HG03060 (cell line): ENCODE results near the gene JAKMIP1.

Experiments
- ATAC-seq: cut with Tn5 transposase; IDR thresholded peaks from one replicate; pipeline ENCODE4 v1.9.1; 2021; ENCODE audit warnings: low read depth, moderate number of reproducible peaks; ENCODE audit not compliant: unreplicated experiment

Gene JAKMIP1

GRCh38 chr4:6200011-6200921, at the start of gene JAKMIP1:
TSS of gene JAKMIP1 (minus strand) at chr4:6200549. CDS start at chr4:6112850, 87,699 bp downstream.
- peak; percentile 43 for ATAC-seq

- no peak for ATAC-seq
These were observed 48.0 kb upstream of the JAKMIP1 start for GRCh38 chr4:6248394-6248793.

- ATAC-seq = no peak
These were observed 45.9 kb upstream of the JAKMIP1 start for GRCh38 chr4:6246170-6246634.

GRCh38 chr4:6245246-6246169, 45.2 kb upstream of the JAKMIP1 start:
- ATAC-seq = no peak

GRCh38 chr4:6242271-6243029, 42.1 kb upstream of the JAKMIP1 start:
- no peak for ATAC-seq

- ATAC-seq = no peak
These were observed 40.9 kb upstream of the JAKMIP1 start for GRCh38 chr4:6241062-6241845.

GRCh38 chr4:6239968-6240367, 39.6 kb upstream of the JAKMIP1 start:
- no peak for ATAC-seq

- ATAC-seq = no peak
These were observed 39.1 kb upstream of the JAKMIP1 start for GRCh38 chr4:6239486-6239885.

GRCh38 chr4:6236816-6237390, 36.6 kb upstream of the JAKMIP1 start:
- ATAC-seq = no peak

- no peak for ATAC-seq
These were observed 35.7 kb upstream of the JAKMIP1 start for GRCh38 chr4:6235901-6236640.

- ATAC-seq = no peak
These were observed 34.7 kb upstream of the JAKMIP1 start for GRCh38 chr4:6235012-6235411.

GRCh38 chr4:6233929-6234328, 33.6 kb upstream of the JAKMIP1 start:
- no peak for ATAC-seq

- no peak for ATAC-seq
These were observed 32.8 kb upstream of the JAKMIP1 start for GRCh38 chr4:6232836-6233785.

- ATAC-seq = no peak
These were observed 31.4 kb upstream of the JAKMIP1 start for GRCh38 chr4:6231663-6232165.

- ATAC-seq = no peak
These were observed 30.7 kb upstream of the JAKMIP1 start for GRCh38 chr4:6230827-6231662.

- no peak for ATAC-seq
These were observed 30.1 kb upstream of the JAKMIP1 start for GRCh38 chr4:6230502-6230785.
